ENCODE data around the gene TEPSIN. TPM values are rescaled to one million over a fixed set of nuclear protein-coding genes. Genes with fewer than 3 reads are reported as not detected.

The TEPSIN gene
- total RNA-seq, 6 donors from 2014 or later, result 33.1 to 141 (median 49.7) TPM

GRCh38 chr17:81180836-81181810, 57.7 kb downstream of the TEPSIN start:
- Histone ChIP-seq H3K4me1 (no peaks in the 10 kb centered on the region), H3K9me3 (no peaks in the 10 kb centered on the region), H3K36me3 (no peaks in the 10 kb centered on the region), H3K27me3 (no peaks in the 10 kb centered on the region), H3K4me3 (no peak overlapping the region), H3K27ac (no peak overlapping the region)
- TF ChIP-seq EP300 (IDR thresholded peaks at IDR 0.05) (no peak), CTCF (IDR thresholded peaks at IDR 0.05) (no peak), POLR2A (IDR thresholded peaks at IDR 0.05) (no peak), POLR2AphosphoS5 (IDR thresholded peaks at IDR 0.05) (no peak)
- DNase-seq (peak in 1 of 2 donors; percentile 87), ATAC-seq (ENCODE audit: low FRiP score in 2 of 2) (no peak)
- 89 to 95% methylated on average over 19 to 46 of the region's 49 CpGs for WGBS, 2 donors

- DNase-seq (peak in 1 of 2 donors; percentile 63), ATAC-seq (ENCODE audit: low FRiP score in 2 of 2) (no peak)
- WGBS, 2 donors, result 81 to 100% methylated on average over 2 to 12 of the region's 12 CpGs
- Histone ChIP-seq H3K36me3 (no peaks in the 10 kb centered on the region), H3K4me1 (no peaks in the 10 kb centered on the region), H3K27me3 (no peaks in the 10 kb centered on the region), H3K27ac (no peak overlapping the region), H3K4me3 (no peak overlapping the region), H3K9me3 (peaks cover 0 to 4% (median 0%) of the 10 kb centered on the region in 4 donors)
- TF ChIP-seq POLR2A (IDR thresholded peaks at IDR 0.05) (no peak), POLR2AphosphoS5 (IDR thresholded peaks at IDR 0.05) (no peak), EP300 (IDR thresholded peaks at IDR 0.05) (no peak), CTCF (IDR thresholded peaks at IDR 0.05) (no peak)
Measured at GRCh38 chr17:81179861-81180260, 59.0 kb downstream of the TEPSIN start.

- ATAC-seq (ENCODE audit: low FRiP score in 2 of 2), result no peak
Measured at GRCh38 chr17:81179220-81179619, 59.6 kb downstream of the TEPSIN start.

More at GRCh38 chr17:81179220-81179619, 59.6 kb downstream of the TEPSIN start:
- Histone ChIP-seq H3K36me3 (no peaks in the 10 kb centered on the region), H3K27ac (no peak overlapping the region), H3K4me1 (no peaks in the 10 kb centered on the region), H3K4me3 (no peak overlapping the region), H3K9me3 (peaks cover 0 to 4% (median 0%) of the 10 kb centered on the region in 4 donors), H3K27me3 (no peaks in the 10 kb centered on the region)
- TF ChIP-seq POLR2AphosphoS5 (IDR thresholded peaks at IDR 0.05) (no peak), EP300 (IDR thresholded peaks at IDR 0.05) (no peak), POLR2A (IDR thresholded peaks at IDR 0.05) (no peak), CTCF (IDR thresholded peaks at IDR 0.05) (no peak)
- 63 to 88% methylated on average over 2 to 7 of the region's 9 CpGs for WGBS, 2 donors
- peak in 1 of 2 donors; percentile 51 for DNase-seq

Other genes starting within 250 kb of the TEPSIN start
- 10 to 100 TPM; 29.5 to 75.4 (median 34.8) TPM for gene CHMP6, start 247.2 kb downstream of the TEPSIN start, total RNA-seq
- 100 to 1,000 TPM in 5 of 6 donors, 10 to 100 TPM in 1; 90.7 to 231 (median 123) TPM for gene BAIAP2, start 203.9 kb downstream of the TEPSIN start, total RNA-seq
- gene PVALEF, start 73.5 kb downstream of the TEPSIN start, total RNA-seq, result not detected
- 100 to 1,000 TPM in 3 of 6 donors, 10 to 100 TPM in 3; 39.2 to 144 (median 92.2) TPM for gene AATK, start 72.8 kb downstream of the TEPSIN start, total RNA-seq
- 10 to 100 TPM in 4 of 6 donors, 1 to 10 TPM in 2; 5.3 to 55.5 (median 12.6) TPM for gene CEP131, start 16.1 kb downstream of the TEPSIN start, total RNA-seq
- 10 to 100 TPM; 19.6 to 38.1 (median 33.6) TPM for gene NDUFAF8, start 263 bp upstream of the TEPSIN start, total RNA-seq
- 100 to 1,000 TPM in 4 of 6 donors, 10 to 100 TPM in 2; 90.6 to 208 (median 110) TPM for gene SLC38A10, start 56.3 kb upstream of the TEPSIN start, total RNA-seq
- gene BAHCC1, start 156.4 kb upstream of the TEPSIN start, total RNA-seq, result 10 to 100 TPM in 5 of 6 donors, 1 to 10 TPM in 1; 8.2 to 81.7 (median 21.0) TPM

All from upper lobe of left lung (tissue), 6 donors.